H1 (cell line): Measurements from ENCODE around the gene MARCHF3. TPM values are rescaled to one million over a fixed set of nuclear protein-coding genes. Genes with fewer than 3 reads are reported as not detected.

ENCODE experiments used
- ASH2L ChIP-seq: fragments of 200-600, 300-600 bp; sonication (generic); IDR thresholded peaks from one replicate; pipeline ENCODE4 v1.7.1; 2017; ENCODE audit warnings: low read length
- CEBPB ChIP-seq: IDR thresholded peaks from 2 replicates; pipeline ENCODE4 v1.6.1; 2012; ENCODE audit warnings: low read depth, low read length
- CTBP2 ChIP-seq: IDR thresholded peaks from 2 replicates; pipeline ENCODE4 v1.7.0; 2011; ENCODE audit warnings: borderline replicate concordance, mild to moderate bottlenecking, moderate library complexity, mixed read lengths, low read length; ENCODE audit not compliant: insufficient read depth, insufficient read length
- GABPA ChIP-seq: IDR thresholded peaks from 2 replicates; pipeline ENCODE4 v1.6.1; 2011; ENCODE audit warnings: mild to moderate bottlenecking, low read length, moderate library complexity, borderline replicate concordance; ENCODE audit not compliant: insufficient read depth
- HDAC6 ChIP-seq: IDR thresholded peaks from one replicate; pipeline ENCODE4 v1.7.1; 2012; ENCODE audit warnings: low read depth, mild to moderate bottlenecking, inconsistent platforms, low read length, moderate library complexity
- POLR2AphosphoS5 ChIP-seq: IDR thresholded peaks from 2 replicates; pipeline ENCODE4 v1.6.1; 2011; ENCODE audit warnings: low read depth, low read length
- RXRA ChIP-seq: IDR thresholded peaks from 2 replicates; pipeline ENCODE4 v1.6.1; 2011; ENCODE audit warnings: low read depth, mild to moderate bottlenecking, low read length, moderate library complexity; ENCODE audit not compliant: insufficient read depth
- SUZ12 ChIP-seq: fragments of 200-600 bp; sonication (generic); IDR thresholded peaks from 2 replicates; pipeline ENCODE4 v1.6.1; 2012; ENCODE audit warnings: mild to moderate bottlenecking, inconsistent platforms, low read length, moderate library complexity, mixed read lengths
- ZNF274 ChIP-seq: IDR thresholded peaks from 2 replicates; pipeline ENCODE4 v1.7.0; 2012; ENCODE audit warnings: low read length, borderline replicate concordance; ENCODE audit errors: extremely low read depth
- polyA plus RNA-seq, 7 experiments: library from polyadenylated mRNA; depleted of rRNA in 3 of 7; stranded (reverse) in 5 of 7; unstranded in 2 of 7; fragments of >200 nt in 5 of 7; fragments of 200-250 nt in 2 of 7; gene quantifications; 1 replicate in 5 of 7; 2 replicates in 1 of 7; 4 replicates in 1 of 7; pipeline versions ENCODE4 v1.2.1 to v1.2.3, GENCODE V29; 2011 to 2013; ENCODE audit warnings: missing spikeins in 2 of 7, mixed read lengths in 2 of 7
- total RNA-seq: library from RNA; stranded (reverse); fragmentation: NEBNext Ultra II Directional; extraction: Animal tissue kit (Norgen Biotek cat#: 25700); gene quantifications from 2 replicates; pipeline ENCODE4 v1.2.1, GENCODE V29; 2021

MARCHF3 gene
- total and polyA plus RNA-seq, 2 of the 8 experiments (the other 6 are each of a cell fraction or from before 2014, with no cell fraction given) = 12.0 to 16.9 TPM

DNA sequence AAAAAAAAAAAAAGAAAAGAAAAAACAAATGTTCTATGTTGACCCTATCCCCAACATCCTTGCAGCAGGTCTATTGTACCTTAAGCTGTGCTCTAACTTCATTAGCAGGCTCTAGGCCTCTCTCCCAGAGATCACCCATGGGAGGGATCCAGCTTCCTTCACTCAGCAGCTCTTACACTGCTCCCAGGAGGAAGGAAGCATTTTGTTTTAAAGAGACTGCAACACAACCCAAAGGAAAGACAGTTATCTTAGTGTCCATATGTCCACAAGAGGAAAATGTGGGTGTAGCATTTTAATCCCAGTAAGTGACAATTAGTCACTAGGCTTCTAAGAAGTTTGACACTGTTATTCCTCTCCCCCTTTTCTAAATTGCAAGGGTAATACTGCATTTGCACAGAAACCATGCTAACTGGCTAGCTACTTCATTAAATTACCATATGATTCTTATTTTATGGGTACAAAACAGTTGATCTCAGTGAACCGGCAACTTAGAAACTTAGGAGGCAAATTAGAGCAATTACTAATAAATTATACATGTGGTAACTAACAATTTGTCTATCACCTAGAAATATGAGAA, 58.8 kb downstream of the MARCHF3 start (continued):
- no peak for TF ChIP-seq CEBPB
- no peak for TF ChIP-seq RXRA
- TF ChIP-seq GABPA = no peak
- TF ChIP-seq CTBP2 = no peak
- TF ChIP-seq POLR2AphosphoS5 = no peak
- no peak for TF ChIP-seq SUZ12
- TF ChIP-seq ASH2L = no peak
- TF ChIP-seq ZNF274 = no peak
- TF ChIP-seq HDAC6 = no peak
